ENCODE data around the gene ZNF236.

The ZNF236 gene

GRCh38 chr18:76978616-76979015 is 156.3 kb downstream of the ZNF236 start:
- peak; percentile 31 for DNase-seq (ENCODE audit: low spot score)
- Histone ChIP-seq H3K27ac (no peak overlapping the region), H3K4me3 (no peak overlapping the region)
- TF ChIP-seq CTCF (IDR thresholded peaks at IDR 0.05), result no peak

GRCh38 chr18:76979111-76979751 is 156.9 kb downstream of the ZNF236 start:
- no peak for TF ChIP-seq CTCF (IDR thresholded peaks at IDR 0.05)
- peak; percentile 63 for DNase-seq (ENCODE audit: low spot score)
- H3K27ac ChIP-seq, result no peak overlapping the region
- no peak overlapping the region for H3K4me3 ChIP-seq

- TF ChIP-seq CTCF (IDR thresholded peaks at IDR 0.05), result no peak
- Histone ChIP-seq H3K4me3 (no peak overlapping the region), H3K27ac (no peak overlapping the region)
- DNase-seq (ENCODE audit: low spot score), result peak; percentile 38
These were observed 157.5 kb downstream of the ZNF236 start for GRCh38 chr18:76979906-76980305.

- H3K27ac ChIP-seq, result no peak overlapping the region
- TF ChIP-seq CTCF (IDR thresholded peaks at IDR 0.05), result no peak
- no peak overlapping the region for H3K4me3 ChIP-seq
- DNase-seq (ENCODE audit: low spot score), result peak; percentile 53
These were observed 158.5 kb downstream of the ZNF236 start for GRCh38 chr18:76980663-76981395.

- H3K27ac ChIP-seq, result no peak overlapping the region
- no peak for TF ChIP-seq CTCF (IDR thresholded peaks at IDR 0.05)
- peak; percentile 40 for DNase-seq (ENCODE audit: low spot score)
These were observed 159.1 kb downstream of the ZNF236 start for GRCh38 chr18:76981396-76981968.

GRCh38 chr18:76982038-76982437 is 159.7 kb downstream of the ZNF236 start:
- DNase-seq (ENCODE audit: low spot score), result peak; percentile 33
- no peak overlapping the region for H3K27ac ChIP-seq

More at GRCh38 chr18:76981396-76981968, 159.1 kb downstream of the ZNF236 start:
- H3K4me3 ChIP-seq, result no peak overlapping the region

More at GRCh38 chr18:76982038-76982437, 159.7 kb downstream of the ZNF236 start:
- H3K4me3 ChIP-seq, result no peak overlapping the region
- TF ChIP-seq CTCF (IDR thresholded peaks at IDR 0.05), result no peak

Measured in coronary artery (tissue), 2 donors.